ENCODE results near the gene CPS1. TPM values are rescaled to one million over a fixed set of nuclear protein-coding genes. Genes with fewer than 3 reads are reported as not detected.

Gene CPS1
- total RNA-seq, 1 donor from 2014 or later: 4.9 TPM

DNA sequence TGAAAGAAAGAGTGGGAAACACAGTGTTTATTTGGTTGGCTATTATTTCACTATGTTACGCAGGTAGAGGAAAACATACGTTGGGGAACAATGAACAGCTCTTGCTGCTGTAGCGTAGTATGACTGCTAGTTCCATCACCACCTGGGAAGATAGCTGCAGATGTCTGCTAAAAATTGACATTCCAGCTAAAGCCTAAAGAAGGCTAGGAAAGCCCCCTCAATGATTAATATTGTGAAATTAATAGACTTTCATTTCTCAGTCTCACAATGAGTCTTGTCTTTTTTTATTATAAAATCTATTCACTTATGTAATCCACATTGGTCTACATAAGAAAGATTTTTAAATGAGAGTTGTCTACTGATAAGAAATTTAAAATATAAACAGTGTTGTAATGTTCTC, 165.7 kb downstream of the CPS1 start:
- no peaks in the 10 kb centered on the region for H3K27me3 ChIP-seq (ENCODE audit: low read depth)
- no peak overlapping the region for H3K4me3 ChIP-seq
- no peak overlapping the region for H3K27ac ChIP-seq (replicated peaks)
- no peaks in the 10 kb centered on the region for H3K36me3 ChIP-seq
- TF ChIP-seq, protein P1, sequence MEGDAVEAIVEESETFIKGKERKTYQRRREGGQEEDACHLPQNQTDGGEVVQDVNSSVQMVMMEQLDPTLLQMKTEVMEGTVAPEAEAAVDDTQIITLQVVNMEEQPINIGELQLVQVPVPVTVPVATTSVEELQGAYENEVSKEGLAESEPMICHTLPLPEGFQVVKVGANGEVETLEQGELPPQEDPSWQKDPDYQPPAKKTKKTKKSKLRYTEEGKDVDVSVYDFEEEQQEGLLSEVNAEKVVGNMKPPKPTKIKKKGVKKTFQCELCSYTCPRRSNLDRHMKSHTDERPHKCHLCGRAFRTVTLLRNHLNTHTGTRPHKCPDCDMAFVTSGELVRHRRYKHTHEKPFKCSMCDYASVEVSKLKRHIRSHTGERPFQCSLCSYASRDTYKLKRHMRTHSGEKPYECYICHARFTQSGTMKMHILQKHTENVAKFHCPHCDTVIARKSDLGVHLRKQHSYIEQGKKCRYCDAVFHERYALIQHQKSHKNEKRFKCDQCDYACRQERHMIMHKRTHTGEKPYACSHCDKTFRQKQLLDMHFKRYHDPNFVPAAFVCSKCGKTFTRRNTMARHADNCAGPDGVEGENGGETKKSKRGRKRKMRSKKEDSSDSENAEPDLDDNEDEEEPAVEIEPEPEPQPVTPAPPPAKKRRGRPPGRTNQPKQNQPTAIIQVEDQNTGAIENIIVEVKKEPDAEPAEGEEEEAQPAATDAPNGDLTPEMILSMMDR (IDR thresholded peaks at IDR 0.05; ENCODE audit: borderline replicate concordance): no peak
- no peaks in the 10 kb centered on the region for H3K9me3 ChIP-seq (replicated peaks)
- intact Hi-C loops (cut with micrococcal nuclease): no loop called here
- DNase-seq: no peak
- H3K4me1 ChIP-seq: no peaks in the 10 kb centered on the region

DNA sequence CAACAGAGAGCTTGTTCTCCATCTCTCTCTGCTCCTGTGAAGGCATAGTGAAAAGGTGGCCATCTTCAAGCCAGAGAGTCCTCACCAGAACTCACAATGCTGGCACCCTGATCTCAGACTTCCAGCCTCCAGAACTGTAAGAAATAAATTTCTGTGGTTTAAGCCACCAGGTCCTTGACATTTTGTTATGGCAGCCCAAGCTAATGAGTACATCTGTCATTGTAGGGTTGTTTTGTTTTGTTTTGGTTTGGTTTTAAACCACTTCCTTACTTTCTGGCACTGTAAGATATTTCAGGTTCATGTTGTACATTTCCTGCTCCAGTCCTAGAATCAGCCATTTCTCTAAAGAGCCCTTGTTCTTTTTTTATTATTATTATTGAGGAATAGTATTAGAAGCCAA, 171.2 kb downstream of the CPS1 start:
- no peak overlapping the region for H3K27ac ChIP-seq (replicated peaks)
- intact Hi-C loops (cut with micrococcal nuclease): no loop called here
- no peaks in the 10 kb centered on the region for H3K36me3 ChIP-seq
- TF ChIP-seq, protein P1 (IDR thresholded peaks at IDR 0.05; ENCODE audit: borderline replicate concordance): no peak
- H3K4me3 ChIP-seq: no peak overlapping the region
- H3K4me1 ChIP-seq: no peaks in the 10 kb centered on the region
- H3K9me3 ChIP-seq (replicated peaks): no peaks in the 10 kb centered on the region
- H3K27me3 ChIP-seq (ENCODE audit: low read depth): no peaks in the 10 kb centered on the region
- no peak for DNase-seq

Other genes starting within 250 kb of the CPS1 start
- gene MYL1, start 241.4 kb upstream of the CPS1 start, total RNA-seq: 0.36 TPM
- gene LANCL1, start 79.8 kb upstream of the CPS1 start, total RNA-seq: 65.4 TPM

All from left ventricle myocardium inferior (tissue), 1 donor.